K562 (cell line): ENCODE results near the gene ZBTB2. TPM values are rescaled to one million over a fixed set of nuclear protein-coding genes. Genes with fewer than 3 reads are reported as not detected.

Experiments used
- ATAC-seq: fragments of 200-7000 bp; cut with Tn5 transposase; 3 replicates; pipeline ENCODE4 v1.9.1; 2020; ENCODE audit warnings: moderate library complexity
- BruUV-seq: library from RNA; stranded (reverse); fragments of 400-500 nt; replicated peaks from 2 replicates; lab custom pipeline; 2021; lab: Mats Ljungman, UMichigan
- CTCF ChIA-PET: fragments of 300-600 bp; formaldehyde crosslinking; extraction: SDS; loops from one replicate; lab custom pipeline; 2021; ENCODE audit warnings: low intra/inter-chr PET ratio; lab: Yijun Ruan, JAX
- POLR2A ChIA-PET: fragments of 300-600, 350-650 bp; sonication (Branson Sonifier 250); formaldehyde crosslinking; extraction: SDS; loops from one replicate; lab custom pipeline; 2021; ENCODE audit warnings: antibody characterized with exemption, inconsistent platforms; lab: Yijun Ruan, JAX
- DNase-seq, 4 experiments: peaks; one replicate each; pipeline versions ENCODE4 v3.0.0 to v3.0.0-alpha.2; 2011 to 2018; ENCODE audit warnings: low spot score in 3 of 4, mixed read lengths in 3 of 4; ENCODE audit errors: extremely low read depth in 1 of 4
- FAIRE-seq: peaks from 2 replicates; lab custom pipeline; 2011; peaks lifted over from hg19 to GRCh38; lab: Jason Lieb, UNC
- H2AFZ ChIP-seq: 2 replicates; pipeline ENCODE4 v1.6.0; 2011; ENCODE audit warnings: low read depth, low read length, control low read depth, inconsistent platforms
- H3K27ac ChIP-seq: fragments of 200-600 bp; 3 replicates; pipeline ENCODE4 v1.8.0; 2011; ENCODE audit warnings: low read depth, mild to moderate bottlenecking, control low read depth, inconsistent platforms, low read length, moderate library complexity, mixed read lengths; ENCODE audit errors: extremely low read depth
- H3K27me3 ChIP-seq, 2 experiments: fragments of 300-600 bp in 1 of 2; 2 replicates in 1 of 2; 3 replicates in 1 of 2; pipeline versions ENCODE4 v1.6.0 to v1.8.0; 2011; ENCODE audit warnings: inconsistent platforms in 2 of 2, low read length in 2 of 2, mild to moderate bottlenecking in 1 of 2, mixed read lengths in 1 of 2, moderate library complexity in 1 of 2; ENCODE audit not compliant: control insufficient read depth in 2 of 2, insufficient read depth in 2 of 2
- H3K36me3 ChIP-seq: fragments of 300-600 bp; 3 replicates; pipeline ENCODE4 v1.8.0; 2011; ENCODE audit warnings: mild to moderate bottlenecking, low read length, inconsistent platforms; ENCODE audit not compliant: control insufficient read depth, insufficient read depth
- H3K4me1 ChIP-seq, 2 experiments: fragments of 200-600 bp in 1 of 2; replicated peaks in 1 of 2; 2 replicates in 1 of 2; 3 replicates in 1 of 2; pipeline versions ENCODE4 v1.5.1 to v1.8.0; 2011; ENCODE audit warnings: inconsistent platforms in 2 of 2, low read length in 2 of 2, mild to moderate bottlenecking in 1 of 2, mixed read lengths in 1 of 2, moderate library complexity in 1 of 2; ENCODE audit not compliant: control insufficient read depth in 2 of 2, insufficient read depth in 2 of 2
- H3K4me2 ChIP-seq: 2 replicates; pipeline ENCODE4 v1.6.1; 2011; ENCODE audit warnings: low read length, control low read depth, inconsistent platforms, mixed read lengths; ENCODE audit not compliant: insufficient read depth
- H3K4me3 ChIP-seq: fragments of 200-600 bp; sonication (generic), shearing (Covaris generic); 2 replicates; pipeline ENCODE4 v1.5.1; 2016; ENCODE audit warnings: control low read depth, inconsistent platforms
- H3K79me2 ChIP-seq: fragments of 200-600 bp; 3 replicates; pipeline ENCODE4 v1.8.0; 2011; ENCODE audit warnings: low read length, inconsistent platforms; ENCODE audit not compliant: control insufficient read depth, insufficient read depth
- H3K9ac ChIP-seq, 2 experiments: 2 replicates each; pipeline versions ENCODE4 v1.6.0 to v1.6.1; 2011; ENCODE audit warnings: low read depth in 2 of 2, low read length in 2 of 2, control low read depth in 1 of 2, inconsistent platforms in 1 of 2, mild to moderate bottlenecking in 1 of 2, mixed read lengths in 1 of 2; ENCODE audit not compliant: insufficient read depth in 1 of 2
- H3K9me1 ChIP-seq: one replicate; pipeline ENCODE4 v1.6.0; 2011; ENCODE audit warnings: inconsistent platforms, mild to moderate bottlenecking, low read length, moderate library complexity; ENCODE audit not compliant: control insufficient read depth, insufficient read depth
- H3K9me3 ChIP-seq: replicated peaks from 2 replicates; pipeline ENCODE4 v1.5.1; 2011; ENCODE audit warnings: low read depth, low read length, inconsistent platforms; ENCODE audit not compliant: control insufficient read depth, insufficient read depth
- H4K20me1 ChIP-seq: replicated peaks from 2 replicates; pipeline ENCODE4 v1.6.1; 2011; ENCODE audit warnings: low read length, inconsistent platforms, mixed read lengths; ENCODE audit not compliant: control insufficient read depth, insufficient read depth
- ARHGAP35 ChIP-seq: fragments of 450-650 bp; IDR thresholded peaks from 2 replicates; pipeline ENCODE4 v1.6.1; 2018; ENCODE audit not compliant: partially characterized antibody
- ZKSCAN1 ChIP-seq: fragments of 150-350 bp; IDR thresholded peaks from 2 replicates; pipeline ENCODE4 v1.6.1; 2016; ENCODE audit warnings: low read depth, low read length
- WGBS: fragments of 100-300 bp; shearing (Covaris generic); methylation state at CpG from one replicate; pipeline ENCODE4 v1.1.6; 2016; ENCODE audit warnings: low coverage, mixed read lengths; ENCODE audit not compliant: insufficient coverage; ENCODE audit errors: missing lambda C conversion rate; 5-methylcytosine and 5-hydroxymethylcytosine counted together
- in situ Hi-C: fragments of 300-500 bp; cut with MboI; formaldehyde crosslinking; loops from 4 replicates; pipeline ENCODE4 v1.15.0; 2018; ENCODE audit warnings: inconsistent platforms, mixed read lengths
- intact Hi-C: fragments of 100-400 bp; cut with micrococcal nuclease; formaldehyde crosslinking; loops from 2 replicates; pipeline ENCODE4 v1.14.2; 2022
- polyA plus RNA-seq, 8 experiments: library from polyadenylated mRNA; depleted of rRNA in 4 of 8; stranded (reverse) in 5 of 8; unstranded in 3 of 8; fragments of >200 nt; fragmentation: Nextera tagmentation in 2 of 8; fragmentation: Illumina TruSeq in 1 of 8; extraction: Ambion mirVana in 2 of 8; extraction: Trizol in 1 of 8; gene quantifications; 2 replicates each; pipeline versions ENCODE4 v1.2.1 to v1.2.3, GENCODE V29; 2011 to 2014; ENCODE audit warnings: inconsistent platforms in 1 of 8, missing spikeins in 1 of 8
- total RNA-seq, 7 experiments: library from RNA; depleted of rRNA in 6 of 7; stranded (reverse); fragments of >200 nt in 6 of 7; fragmentation: Illumina TruSeq in 2 of 7; extraction: Trizol in 2 of 7; gene quantifications; 2 replicates each; pipeline versions ENCODE4 v1.2.1 to v1.2.3, GENCODE V29; 2011 to 2021; ENCODE audit warnings: low replicate concordance in 1 of 7
- TF ChIP-seq, protein P1 (sequence below): fragments of 450-650 bp; IDR thresholded peaks from 2 replicates; pipeline ENCODE4 v1.6.1; 2018; ENCODE audit not compliant: partially characterized antibody

The ZBTB2 gene
- total and polyA plus RNA-seq, 9 of the 15 experiments (the other 6 are each of a cell fraction or from before 2014, with no cell fraction given) = 5.1 to 26.2 (median 16.4) TPM

- Histone ChIP-seq H3K9ac (peak overlapping the region in 1 of 2 experiments; percentile 81; a peak in 2 of 4 replicates), H3K4me1 (peaks cover 8 to 12% of the 10 kb centered on the region in 2 experiments), H3K27me3 (no peaks in the 10 kb centered on the region), H3K79me2 (peaks cover 59% of the 10 kb centered on the region), H3K36me3 (peaks cover 7% of the 10 kb centered on the region; the same call in 1 of the 3 replicates), H3K9me1 (no peaks in the 10 kb centered on the region), H3K9me3 (no peaks in the 10 kb centered on the region), H4K20me1 (no peaks in the 10 kb centered on the region), H3K27ac (no peak overlapping the region), H3K4me3 (no peak overlapping the region), H3K4me2 (0 out of 2 replicates have a peak overlapping the region, but pooled peaks have one; percentile 4), H2AFZ (peak overlapping the region; percentile 53)
- in situ Hi-C loops (no loop called here), intact Hi-C loops (no loop called here)
- WGBS = 76% methylated on average over 14 of the region's 14 CpGs
- ChIA-PET POLR2A (interaction anchor here (0.6 to 0.7 kb wide), 2 partner anchors 10 to 340 kb away, joined by 3 read pairs; no protein-coding TSS in a partner anchor), CTCF (interaction anchor here (0.6 kb wide), 1 partner anchor 38 kb away, joined by 3 read pairs; no protein-coding TSS in a partner anchor)
- FAIRE-seq = no peak
- TF ChIP-seq ARHGAP35 (no peak), ZKSCAN1 (peak; percentile 28; the same call in 1 of the 2 replicates)
- TF ChIP-seq, protein P1, sequence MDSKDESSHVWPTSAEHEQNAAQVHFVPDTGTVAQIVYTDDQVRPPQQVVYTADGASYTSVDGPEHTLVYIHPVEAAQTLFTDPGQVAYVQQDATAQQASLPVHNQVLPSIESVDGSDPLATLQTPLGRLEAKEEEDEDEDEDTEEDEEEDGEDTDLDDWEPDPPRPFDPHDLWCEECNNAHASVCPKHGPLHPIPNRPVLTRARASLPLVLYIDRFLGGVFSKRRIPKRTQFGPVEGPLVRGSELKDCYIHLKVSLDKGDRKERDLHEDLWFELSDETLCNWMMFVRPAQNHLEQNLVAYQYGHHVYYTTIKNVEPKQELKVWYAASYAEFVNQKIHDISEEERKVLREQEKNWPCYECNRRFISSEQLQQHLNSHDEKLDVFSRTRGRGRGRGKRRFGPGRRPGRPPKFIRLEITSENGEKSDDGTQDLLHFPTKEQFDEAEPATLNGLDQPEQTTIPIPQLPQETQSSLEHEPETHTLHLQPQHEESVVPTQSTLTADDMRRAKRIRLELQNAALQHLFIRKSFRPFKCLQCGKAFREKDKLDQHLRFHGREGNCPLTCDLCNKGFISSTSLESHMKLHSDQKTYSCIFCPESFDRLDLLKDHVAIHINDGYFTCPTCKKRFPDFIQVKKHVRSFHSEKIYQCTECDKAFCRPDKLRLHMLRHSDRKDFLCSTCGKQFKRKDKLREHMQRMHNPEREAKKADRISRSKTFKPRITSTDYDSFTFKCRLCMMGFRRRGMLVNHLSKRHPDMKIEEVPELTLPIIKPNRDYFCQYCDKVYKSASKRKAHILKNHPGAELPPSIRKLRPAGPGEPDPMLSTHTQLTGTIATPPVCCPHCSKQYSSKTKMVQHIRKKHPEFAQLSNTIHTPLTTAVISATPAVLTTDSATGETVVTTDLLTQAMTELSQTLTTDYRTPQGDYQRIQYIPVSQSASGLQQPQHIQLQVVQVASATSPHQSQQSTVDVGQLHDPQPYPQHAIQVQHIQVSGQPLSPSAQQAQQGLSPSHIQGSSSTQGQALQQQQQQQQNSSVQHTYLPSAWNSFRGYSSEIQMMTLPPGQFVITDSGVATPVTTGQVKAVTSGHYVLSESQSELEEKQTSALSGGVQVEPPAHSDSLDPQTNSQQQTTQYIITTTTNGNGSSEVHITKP = peak; percentile 23
- peak; percentile 50 for ATAC-seq
- no TSS peak for BruUV-seq
- no peak for DNase-seq
Measured at GRCh38 chr6:151379933-151380847, 11.2 kb downstream of the ZBTB2 start.
